GM12891 (cell line): ENCODE measurements around the gene NHSL1.

Source experiments
- POLR2A ChIP-seq: IDR thresholded peaks from 2 replicates; pipeline ENCODE4 v1.6.1; 2011; ENCODE audit warnings: low read depth, low read length, control low read depth
- POLR2AphosphoS5 ChIP-seq: IDR thresholded peaks from 2 replicates; pipeline ENCODE4 v1.6.1; 2011; ENCODE audit warnings: low read depth, low read length, control low read depth
- SPI1 ChIP-seq: IDR thresholded peaks from 2 replicates; pipeline ENCODE4 v1.6.1; 2011; ENCODE audit warnings: low read depth, low read length, control low read depth

GRCh38 chr6:138538390-138539031, 39.2 kb upstream of the NHSL1 start:
- no peak for TF ChIP-seq POLR2AphosphoS5
- TF ChIP-seq POLR2A: no peak
- no peak for TF ChIP-seq SPI1
